ENCODE data around the gene PTPRR.

GRCh38 chr12:70652451-70652850, 268.1 kb downstream of the PTPRR start:
- no peak for TF ChIP-seq TCF7 (IDR thresholded peaks at IDR 0.05; ENCODE audit: borderline replicate concordance)
- TF ChIP-seq TAF1 (IDR thresholded peaks at IDR 0.05; ENCODE audit: borderline replicate concordance, low read depth, low read length), result no peak
